ENCODE data around the gene PEX14. TPM values are rescaled to one million over a fixed set of nuclear protein-coding genes. Genes with fewer than 3 reads are reported as not detected.

The PEX14 gene
- total RNA-seq, 2 donors from 2014 or later = 19.5 to 29.3 TPM

DNA sequence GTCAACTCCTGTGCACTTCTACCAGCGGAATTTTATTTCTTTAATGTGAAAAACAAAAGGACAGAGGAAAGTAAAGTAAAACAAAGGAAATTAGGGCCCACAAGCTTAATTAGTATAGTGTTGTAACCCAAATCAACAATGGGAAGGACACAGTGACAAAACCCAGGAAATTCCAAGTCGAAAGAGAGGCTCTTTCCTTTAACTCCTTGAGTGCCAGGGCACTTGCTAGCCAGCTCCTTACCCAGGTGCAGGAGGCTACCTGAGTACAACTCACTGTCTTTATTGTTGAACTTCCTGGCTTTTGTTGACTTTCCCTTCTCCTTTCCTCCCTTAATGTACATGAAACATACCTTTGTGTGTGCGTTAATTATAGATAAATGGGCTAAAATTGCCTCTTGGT, 55.0 kb downstream of the PEX14 start:
- no peak for DNase-seq
- intact Hi-C loops (cut with DNase I) = no loop called here
- Histone ChIP-seq H3K9ac (ENCODE audit: low read depth in 2 of 2, low read length in 2 of 2) (no peak overlapping the region), H3K27me3 (no peaks in the 10 kb centered on the region), H3K36me3 (no peaks in the 10 kb centered on the region), H3K9me3 (no peaks in the 10 kb centered on the region), H3K4me3 (no peak overlapping the region), H3K4me1 (no peaks in the 10 kb centered on the region), H3K27ac (no peak overlapping the region)
- TF ChIP-seq CTCF (IDR thresholded peaks at IDR 0.05) = no peak

- peak; percentile 24 for TF ChIP-seq CTCF (IDR thresholded peaks at IDR 0.05)
- H3K36me3 ChIP-seq = no peaks in the 10 kb centered on the region
- H3K27me3 ChIP-seq = no peaks in the 10 kb centered on the region
- H3K4me3 ChIP-seq = no peak overlapping the region
- no peak for DNase-seq
- intact Hi-C loops (cut with DNase I) = no loop called here
- H3K27ac ChIP-seq = no peak overlapping the region
- no peaks in the 10 kb centered on the region for H3K9me3 ChIP-seq
- no peaks in the 10 kb centered on the region for H3K4me1 ChIP-seq
- H3K9ac ChIP-seq (ENCODE audit: low read depth in 2 of 2, low read length in 2 of 2) = no peak overlapping the region
Measured at GRCh38 chr1:10530281-10530740, 55.6 kb downstream of the PEX14 start.

GRCh38 chr1:10530756-10531495, 56.2 kb downstream of the PEX14 start:
- Histone ChIP-seq H3K36me3 (peaks cover under 1% of the 10 kb centered on the region), H3K27me3 (no peaks in the 10 kb centered on the region), H3K4me1 (no peaks in the 10 kb centered on the region), H3K9ac (ENCODE audit: low read depth in 2 of 2, low read length in 2 of 2) (no peak overlapping the region), H3K9me3 (no peaks in the 10 kb centered on the region), H3K27ac (no peak overlapping the region), H3K4me3 (no peak overlapping the region)
- intact Hi-C loops (cut with DNase I) = no loop called here
- TF ChIP-seq CTCF (IDR thresholded peaks at IDR 0.05) = no peak
- no peak for DNase-seq

GRCh38 chr1:10532362-10532761, 57.6 kb downstream of the PEX14 start:
- intact Hi-C loops (cut with DNase I) = no loop called here

GRCh38 chr1:10534519-10534918, 59.8 kb downstream of the PEX14 start:
- intact Hi-C loops (cut with DNase I) = no loop called here
- TF ChIP-seq CTCF (IDR thresholded peaks at IDR 0.05) = no peak
- H3K9me3 ChIP-seq = no peaks in the 10 kb centered on the region
- H3K27ac ChIP-seq = no peak overlapping the region
- no peaks in the 10 kb centered on the region for H3K27me3 ChIP-seq
- no peak for DNase-seq
- H3K4me3 ChIP-seq = no peak overlapping the region
- H3K36me3 ChIP-seq = peaks cover 4% of the 10 kb centered on the region
- no peaks in the 10 kb centered on the region for H3K4me1 ChIP-seq
- H3K9ac ChIP-seq (ENCODE audit: low read depth in 2 of 2, low read length in 2 of 2) = no peak overlapping the region

More at GRCh38 chr1:10532362-10532761, 57.6 kb downstream of the PEX14 start:
- DNase-seq = no peak
- no peak overlapping the region for H3K9ac ChIP-seq (ENCODE audit: low read depth in 2 of 2, low read length in 2 of 2)
- no peaks in the 10 kb centered on the region for H3K4me1 ChIP-seq
- peaks cover 4% of the 10 kb centered on the region for H3K36me3 ChIP-seq
- no peak overlapping the region for H3K4me3 ChIP-seq
- H3K27me3 ChIP-seq = no peaks in the 10 kb centered on the region
- H3K27ac ChIP-seq = no peak overlapping the region
- no peaks in the 10 kb centered on the region for H3K9me3 ChIP-seq
- no peak for TF ChIP-seq CTCF (IDR thresholded peaks at IDR 0.05)

Measured in colonic mucosa (tissue), 4 donors.